ENCODE measurements around the gene DOC2B. TPM values are rescaled to one million over a fixed set of nuclear protein-coding genes. Genes with fewer than 3 reads are reported as not detected.
A peak's percentile ranks its signal among the peaks of the same experiment; 100 is the strongest.

The DOC2B gene
- total RNA-seq, 1 experiment from 2014 or later: 15.2 TPM

DNA sequence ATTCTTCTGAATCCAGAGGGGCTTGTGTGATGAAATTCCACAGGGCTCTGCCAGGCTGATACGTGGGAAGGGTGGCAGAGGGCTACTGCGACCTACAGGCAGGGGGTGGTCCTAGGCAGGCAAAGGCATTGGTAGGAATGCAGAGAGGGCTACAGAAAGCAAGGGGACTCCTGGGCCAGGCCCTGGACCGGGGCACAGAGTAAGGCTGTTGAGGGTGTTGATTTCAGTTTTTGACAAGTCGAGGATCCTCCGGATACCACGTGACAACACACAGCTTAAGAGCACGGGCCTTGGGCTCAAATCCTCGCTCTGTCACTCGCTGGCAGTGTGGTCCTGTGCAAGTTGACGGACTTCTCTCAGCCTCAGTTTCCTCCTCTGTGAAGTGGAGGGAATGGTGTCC, 19.1 kb upstream of the DOC2B start:
- H3K4me2 ChIP-seq (ENCODE audit: low read length): no peak overlapping the region
- no peak for DNase-seq (ENCODE audit: low read depth, low spot score)
- BruUV-seq (replicated peaks): no TSS peak
- no peak overlapping the region for H2AFZ ChIP-seq (ENCODE audit: low read depth, low read length, poor library complexity, severe bottlenecking)
- H3K27ac ChIP-seq (ENCODE audit: low read depth, low read length): no peak overlapping the region
- ChIA-PET CTCF (no interaction called here), RAD21 (ENCODE audit: low non-redundant PET in 1 of 2, low total read pairs in 2 of 2, uncharacterized antibody in 2 of 2, unreplicated experiment in 2 of 2) (no interaction called here), POLR2A (no interaction called here)
- H3K9me3 ChIP-seq (ENCODE audit: control insufficient read depth in 1 of 2, insufficient read depth in 1 of 2, low read depth in 1 of 2, low read length in 2 of 2): no peaks in the 10 kb centered on the region; a peak in 1 of 4 replicates
- no peaks in the 10 kb centered on the region for H3K36me3 ChIP-seq (ENCODE audit: control insufficient read depth in 1 of 2, insufficient read depth in 2 of 2, low read length in 2 of 2)
- H4K20me1 ChIP-seq (ENCODE audit: insufficient read depth): no peaks in the 10 kb centered on the region
- H3K27me3 ChIP-seq (ENCODE audit: insufficient read depth, low read length): peaks cover 8% of the 10 kb centered on the region; the same call in 1 of the 2 replicates
- no peaks in the 10 kb centered on the region; a peak in 1 of 4 replicates for H3K4me1 ChIP-seq (ENCODE audit: control insufficient read depth in 1 of 2, insufficient read depth in 2 of 2, low read length in 2 of 2)
- ATAC-seq: no peak
- H3K9me2 ChIP-seq (ENCODE audit: insufficient read depth): no peaks in the 10 kb centered on the region
- intact Hi-C loops (cut with micrococcal nuclease): no loop called here
- no peaks in the 10 kb centered on the region for H3K79me2 ChIP-seq (ENCODE audit: insufficient read depth, low read length)
- H3K4me3 ChIP-seq (replicated peaks in 1 of 2; ENCODE audit: low read depth in 1 of 2, low read length in 2 of 2): no peak overlapping the region
- H3K9ac ChIP-seq (ENCODE audit: low read length): no peak overlapping the region
- no peak for TF ChIP-seq ELF1 (IDR thresholded peaks at IDR 0.05; ENCODE audit: borderline replicate concordance, low read depth)
- TF ChIP-seq, protein P1, sequence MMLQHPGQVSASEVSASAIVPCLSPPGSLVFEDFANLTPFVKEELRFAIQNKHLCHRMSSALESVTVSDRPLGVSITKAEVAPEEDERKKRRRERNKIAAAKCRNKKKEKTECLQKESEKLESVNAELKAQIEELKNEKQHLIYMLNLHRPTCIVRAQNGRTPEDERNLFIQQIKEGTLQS (IDR thresholded peaks at IDR 0.05): no peak
- no peak for TF ChIP-seq TCF7L2 (IDR thresholded peaks at IDR 0.05; ENCODE audit: borderline replicate concordance, extremely low read depth, insufficient read depth, insufficient read length)
- TF ChIP-seq, protein P2, sequence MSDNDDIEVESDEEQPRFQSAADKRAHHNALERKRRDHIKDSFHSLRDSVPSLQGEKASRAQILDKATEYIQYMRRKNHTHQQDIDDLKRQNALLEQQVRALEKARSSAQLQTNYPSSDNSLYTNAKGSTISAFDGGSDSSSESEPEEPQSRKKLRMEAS (IDR thresholded peaks at IDR 0.05): no peak
- TF ChIP-seq EGR1 (IDR thresholded peaks at IDR 0.05; ENCODE audit: low read depth): no peak
- no peak for TF ChIP-seq YY1 (IDR thresholded peaks at IDR 0.05; ENCODE audit: extremely low read depth, insufficient replicate concordance, low read depth, low read length)
- no peak for TF ChIP-seq SP1 (IDR thresholded peaks at IDR 0.05; ENCODE audit: low read depth)

DNA sequence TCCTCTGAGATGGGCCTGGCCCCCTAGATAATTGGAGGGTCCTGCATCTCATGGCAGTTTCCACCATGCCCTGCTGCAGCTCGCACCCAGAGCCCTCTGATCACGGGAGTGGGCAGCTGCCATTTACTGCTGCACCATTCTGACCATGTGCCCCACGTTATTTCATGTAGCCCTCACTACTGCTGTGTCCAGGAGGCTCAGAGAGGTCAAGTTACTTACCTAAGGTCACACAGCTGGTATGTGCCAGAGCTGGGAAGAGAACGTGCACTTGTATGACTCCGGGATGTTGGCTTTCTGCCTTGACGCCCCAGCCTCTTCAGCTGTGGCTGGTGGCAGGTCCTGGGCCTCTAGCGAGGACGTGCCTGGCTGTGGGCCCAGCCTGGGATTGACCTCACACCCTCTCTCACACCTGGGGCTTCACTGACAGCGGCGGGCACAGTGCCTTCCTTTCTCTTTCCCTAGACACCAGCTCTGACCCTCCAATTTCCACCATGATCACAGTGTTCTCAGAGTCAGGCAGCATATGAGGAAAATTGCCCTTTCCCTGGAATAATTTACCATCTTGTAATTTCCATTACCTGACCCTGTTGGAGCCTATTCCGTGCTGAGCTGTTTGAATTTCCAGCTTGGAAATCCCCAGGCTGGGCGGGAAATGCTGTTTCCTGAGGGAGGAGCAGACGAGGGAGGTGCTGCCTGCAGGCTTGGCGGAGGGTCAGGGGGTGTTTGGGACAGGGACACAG, 18.5 kb upstream of the DOC2B start:
- H3K9me2 ChIP-seq (ENCODE audit: insufficient read depth): no peaks in the 10 kb centered on the region
- DNase-seq (ENCODE audit: low read depth, low spot score) (no peak), ATAC-seq (peak; percentile 17; the same call in 1 of the 2 replicates)
- no peaks in the 10 kb centered on the region for H3K36me3 ChIP-seq (ENCODE audit: control insufficient read depth in 1 of 2, insufficient read depth in 2 of 2, low read length in 2 of 2)
- no peaks in the 10 kb centered on the region for H3K79me2 ChIP-seq (ENCODE audit: insufficient read depth, low read length)
- H3K4me2 ChIP-seq (ENCODE audit: low read length): no peak overlapping the region
- intact Hi-C loops (cut with micrococcal nuclease): no loop called here
- TF ChIP-seq POLR2AphosphoS5 (IDR thresholded peaks at IDR 0.05; ENCODE audit: low read depth, low read length): no peak
- TF ChIP-seq ZFX (IDR thresholded peaks at IDR 0.05): no peak
- TF ChIP-seq SIN3A (IDR thresholded peaks at IDR 0.05; ENCODE audit: low read depth): no peak
- TF ChIP-seq EGR1 (IDR thresholded peaks at IDR 0.05; ENCODE audit: low read depth): no peak
- H3K4me3 ChIP-seq (replicated peaks in 1 of 2; ENCODE audit: low read depth in 1 of 2, low read length in 2 of 2): no peak overlapping the region
- ChIA-PET POLR2A (no interaction called here), CTCF (no interaction called here), RAD21 (ENCODE audit: low non-redundant PET in 1 of 2, low total read pairs in 2 of 2, uncharacterized antibody in 2 of 2, unreplicated experiment in 2 of 2) (interaction anchor here in 1 of 2 experiments (0.6 kb wide), 1 partner anchor 20 kb away, joined by 3 read pairs; no protein-coding TSS in a partner anchor)
- H3K27ac ChIP-seq (ENCODE audit: low read depth, low read length): no peak overlapping the region
- H3K9me3 ChIP-seq (ENCODE audit: control insufficient read depth in 1 of 2, insufficient read depth in 1 of 2, low read depth in 1 of 2, low read length in 2 of 2): no peaks in the 10 kb centered on the region; a peak in 1 of 4 replicates
- no peak overlapping the region for H3K9ac ChIP-seq (ENCODE audit: low read length)
- no peaks in the 10 kb centered on the region for H4K20me1 ChIP-seq (ENCODE audit: insufficient read depth)
- no peak overlapping the region for H2AFZ ChIP-seq (ENCODE audit: low read depth, low read length, poor library complexity, severe bottlenecking)
- peaks cover 8% of the 10 kb centered on the region; the same call in 1 of the 2 replicates for H3K27me3 ChIP-seq (ENCODE audit: insufficient read depth, low read length)
- no peaks in the 10 kb centered on the region; a peak in 1 of 4 replicates for H3K4me1 ChIP-seq (ENCODE audit: control insufficient read depth in 1 of 2, insufficient read depth in 2 of 2, low read length in 2 of 2)
- no TSS peak for BruUV-seq (replicated peaks)

Data from HCT116 (cell line).